ENCODE results near the gene PRKCA.
"Not testable (repeated sequence)": the region's sequence is repeated elsewhere in the genome, so short reads cannot be mapped to it uniquely, and the experiment has no call there.

PRKCA gene

DNA sequence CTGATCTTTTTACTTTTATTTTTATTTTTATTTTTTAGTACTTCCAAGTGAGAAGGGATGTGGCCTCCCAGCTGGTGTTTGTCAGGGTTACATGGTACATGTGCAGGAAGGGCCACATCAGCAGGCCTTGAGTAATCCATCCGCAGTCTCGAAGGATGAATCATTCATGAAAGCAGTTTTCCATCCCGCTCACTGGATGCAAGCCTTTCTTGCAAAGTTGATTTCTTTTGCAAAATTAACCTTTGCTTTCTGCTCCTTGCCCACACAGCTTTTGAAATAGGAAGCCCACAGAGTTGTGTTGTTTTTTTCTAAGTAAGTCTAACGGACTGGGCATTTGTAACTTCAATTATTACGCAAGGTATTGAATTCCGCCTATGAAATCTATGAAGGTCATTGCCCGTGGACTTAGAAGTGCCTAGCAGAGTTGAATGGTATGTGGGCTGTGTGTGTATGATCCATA lies 157.4 kb downstream of the PRKCA start:
- DNase-seq, result peak in 1 of 56 donors; percentile 22

DNA sequence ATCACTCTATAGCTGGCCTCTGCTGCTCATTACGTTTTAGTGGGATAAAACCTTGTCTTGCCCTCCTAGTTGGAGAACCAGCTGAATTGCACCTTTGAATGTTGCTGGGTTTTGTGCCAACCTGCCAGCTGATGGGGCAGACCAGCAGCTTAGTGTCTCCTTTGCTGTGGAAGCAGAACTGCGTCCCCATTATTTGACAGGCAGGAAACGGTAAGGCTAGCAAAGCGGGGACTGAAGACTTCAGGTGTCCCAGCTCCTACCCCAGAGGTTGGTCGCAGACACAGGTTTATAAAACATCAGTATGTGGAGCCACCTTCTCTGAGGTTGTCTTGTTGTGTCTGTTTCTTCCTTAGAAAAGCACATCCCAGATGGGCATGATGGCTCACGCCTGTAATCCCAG lies 158.1 kb downstream of the PRKCA start:
- no peak for DNase-seq

DNA sequence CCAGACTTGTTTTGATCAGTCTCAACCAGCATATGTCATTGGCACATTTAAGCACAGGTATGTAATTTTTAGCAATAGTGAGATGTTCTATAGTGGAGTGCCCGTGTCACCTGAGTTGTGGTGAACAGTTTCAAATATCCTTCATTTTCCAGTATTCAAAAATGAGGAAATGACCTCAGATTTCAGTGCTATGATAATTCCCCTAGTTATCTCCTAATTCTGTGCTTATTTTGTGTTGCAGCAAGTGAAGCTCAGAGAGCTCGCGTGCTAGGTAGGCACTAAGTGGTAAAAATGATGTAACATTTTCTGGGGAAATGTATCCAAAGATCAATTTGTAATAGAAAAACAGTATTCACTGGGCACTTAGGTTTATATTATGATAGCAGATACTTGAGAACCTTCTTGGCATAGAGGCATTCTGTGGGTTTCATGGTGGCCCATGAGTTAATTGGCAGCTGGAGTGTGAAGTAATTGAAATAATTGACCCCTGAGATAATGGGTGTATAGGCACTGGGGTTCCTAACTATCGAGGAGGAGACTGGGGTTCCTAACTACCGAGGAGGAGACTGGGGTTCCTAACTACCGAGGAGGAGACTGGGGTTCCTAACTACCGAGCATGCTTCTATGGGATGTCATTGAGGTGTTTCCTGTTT lies 159.1 kb downstream of the PRKCA start:
- no peak for DNase-seq

DNA sequence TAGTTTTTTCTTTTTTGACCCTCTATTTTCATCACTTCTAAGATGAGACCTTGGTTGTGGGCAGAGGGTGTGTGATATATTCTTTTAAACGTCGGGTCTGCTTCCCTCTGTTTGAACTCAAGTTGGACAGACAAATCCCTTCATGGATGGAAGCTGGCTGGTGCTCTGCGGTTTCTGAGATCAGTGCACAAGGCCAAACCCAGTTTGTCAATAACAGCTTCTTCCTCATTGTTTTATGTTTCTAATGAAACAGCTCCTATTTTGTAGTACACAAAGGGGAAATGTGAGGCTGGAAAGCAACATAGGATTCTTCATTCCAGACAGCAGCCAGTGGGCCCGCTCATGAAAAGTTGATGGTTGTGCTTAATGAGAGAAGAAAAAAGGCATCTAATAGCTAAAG lies 159.6 kb downstream of the PRKCA start:
- DNase-seq, result peak in 2 of 56 donors; percentile 16 to 31

DNA sequence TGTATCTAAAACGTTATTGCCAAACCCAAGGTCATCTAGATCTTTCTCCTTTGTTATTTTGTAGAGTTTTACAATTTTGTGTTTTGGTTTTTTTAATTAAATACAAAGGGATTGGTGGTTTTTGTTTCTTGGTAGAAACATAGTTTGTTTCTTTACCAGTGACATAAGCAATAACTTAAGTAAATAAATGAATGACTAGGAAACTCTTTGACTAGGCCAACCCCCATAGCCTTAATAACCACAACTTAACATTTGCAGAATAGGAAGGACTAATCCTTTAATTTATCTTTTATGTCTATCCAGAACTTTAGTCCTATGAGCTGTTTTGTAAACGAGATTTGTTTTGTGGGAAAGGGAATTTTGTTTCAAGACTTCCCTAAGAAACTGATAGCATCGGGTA lies 162.5 kb downstream of the PRKCA start:
- no peak for DNase-seq

DNA sequence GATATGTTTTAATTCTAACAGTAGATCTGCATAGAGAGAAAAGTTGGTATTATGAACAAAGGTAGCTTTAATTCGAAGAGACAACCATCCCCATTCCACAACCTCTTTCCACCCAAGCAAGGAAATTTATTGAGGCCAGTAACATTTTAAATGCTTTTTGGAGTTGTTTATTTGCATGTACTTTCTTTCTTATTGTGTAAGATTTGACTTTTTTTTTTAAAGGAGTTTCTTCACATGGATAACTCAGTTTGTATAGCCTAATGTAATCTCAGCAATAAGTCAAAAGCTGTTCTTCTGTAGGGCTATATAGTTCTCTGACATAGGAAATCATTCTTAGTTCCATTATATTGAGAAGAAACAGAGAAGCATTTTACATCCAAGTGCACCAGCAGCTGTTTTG lies 163.3 kb downstream of the PRKCA start:
- no peak for DNase-seq

DNA sequence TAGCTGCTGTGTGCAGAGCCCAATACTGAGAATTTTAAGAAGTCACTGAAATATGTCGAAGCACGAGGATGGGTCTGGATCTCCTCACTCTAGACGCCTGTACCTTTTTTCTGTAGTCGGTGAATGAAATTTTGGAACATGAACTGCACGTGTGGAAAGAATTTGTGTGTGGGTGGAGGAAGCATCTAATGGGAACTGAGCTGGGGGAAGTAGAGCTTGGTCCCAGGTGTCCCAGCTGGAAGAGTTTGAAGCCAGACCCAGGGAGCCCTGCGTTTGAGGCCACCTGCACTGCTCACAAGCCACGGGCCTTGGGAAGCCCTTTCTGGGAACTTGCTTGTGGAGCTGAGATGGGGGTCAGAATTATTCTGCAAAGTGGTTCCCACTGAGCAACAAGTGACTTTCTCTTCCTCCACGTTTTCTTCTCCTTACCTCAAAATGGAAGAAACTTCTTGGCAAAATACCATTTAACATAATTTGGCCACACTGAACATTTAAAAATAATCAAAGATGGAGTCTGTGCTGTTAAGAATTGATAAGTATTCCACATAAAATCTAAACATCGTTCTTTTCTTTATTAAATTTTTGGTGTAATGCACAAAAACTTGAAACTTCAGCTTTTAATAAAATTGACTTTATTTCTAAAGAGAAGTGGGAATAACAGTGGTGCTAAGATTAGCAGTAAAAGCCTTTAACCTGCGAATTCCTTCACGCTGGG lies 163.8 kb downstream of the PRKCA start:
- DNase-seq, result no peak

DNA sequence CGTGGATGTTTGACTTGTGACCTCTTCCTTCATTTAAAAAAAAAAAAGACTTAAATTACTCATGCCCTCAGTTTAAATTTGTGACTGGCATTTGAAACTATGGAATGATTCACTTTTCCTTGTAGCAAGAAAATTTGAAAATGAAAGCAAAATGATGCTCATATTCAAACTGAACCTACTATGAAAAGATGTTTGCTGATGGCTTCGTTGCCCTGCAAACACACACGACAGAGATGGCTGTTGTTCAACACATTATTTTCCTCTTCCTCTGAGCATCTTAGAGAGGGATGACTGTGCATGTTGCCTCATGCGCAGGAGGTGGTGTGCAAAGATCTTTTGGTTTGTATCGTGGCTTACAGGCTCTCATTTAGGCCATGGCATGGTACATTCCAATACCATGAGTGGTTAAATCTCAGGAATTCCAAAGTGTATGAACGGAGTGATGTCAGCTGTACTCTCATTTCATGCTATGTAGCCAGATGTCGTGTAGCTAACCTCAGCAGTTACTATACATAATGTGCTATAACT lies 164.5 kb downstream of the PRKCA start:
- DNase-seq, result no peak

DNA sequence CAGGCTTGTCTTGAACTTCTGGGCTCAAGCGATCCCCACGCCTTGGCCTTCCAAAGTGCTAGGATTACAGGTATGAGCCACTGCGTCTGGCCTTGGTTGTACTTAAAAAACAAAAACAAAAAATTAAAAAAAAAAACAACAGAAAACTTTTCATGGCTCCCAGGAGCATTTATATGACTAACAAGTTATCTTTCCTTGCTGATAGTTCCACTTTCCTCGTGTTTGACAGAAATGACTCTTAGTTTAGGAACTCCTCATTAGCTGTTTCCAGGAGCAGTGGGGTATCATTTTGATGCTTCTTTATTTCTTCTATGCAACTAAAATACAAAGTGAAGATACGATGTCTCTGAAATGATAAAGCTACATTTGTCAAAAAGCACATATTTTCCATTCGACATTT lies 165.4 kb downstream of the PRKCA start:
- no peak for DNase-seq

DNA sequence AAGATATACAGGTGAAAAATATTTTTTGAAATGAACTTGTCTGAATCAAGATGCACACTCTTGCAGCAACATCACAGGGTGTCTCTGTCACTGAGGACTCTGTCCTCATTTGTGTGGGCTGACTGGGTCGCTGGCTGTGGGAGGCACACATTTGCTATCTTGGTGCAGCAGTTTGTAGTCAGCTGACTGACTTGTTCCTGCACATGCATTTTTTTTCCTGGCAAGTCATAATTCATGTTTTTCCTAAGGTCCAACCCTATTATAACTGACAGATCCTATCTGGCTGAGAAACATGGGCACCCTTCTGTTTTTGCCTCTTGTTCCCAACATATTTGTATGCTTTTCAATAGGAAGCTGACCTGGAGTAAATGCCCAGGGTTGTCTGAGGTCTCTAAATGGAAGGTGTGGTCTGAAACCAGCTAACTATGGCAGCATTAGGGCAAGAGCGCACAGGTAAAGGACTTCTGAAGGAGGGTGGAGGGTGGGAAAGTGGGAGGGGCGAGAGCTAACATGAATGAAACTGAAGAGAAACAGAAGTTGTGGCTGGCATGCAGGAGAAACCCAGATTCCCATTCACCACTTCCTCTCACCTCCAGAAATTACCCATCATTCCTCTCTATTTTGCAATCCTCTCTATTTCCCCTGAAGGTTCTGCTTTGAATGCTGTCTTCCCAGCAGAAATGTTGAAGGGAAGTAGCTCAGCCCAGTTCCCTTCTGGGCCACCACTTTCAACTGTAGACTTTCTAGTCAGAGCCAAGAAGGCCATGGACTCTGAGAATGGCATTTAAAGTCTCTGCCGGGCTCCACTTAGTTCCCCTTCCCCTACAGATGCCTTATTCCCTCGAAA lies 166.1 kb downstream of the PRKCA start:
- peak in 9 of 56 donors; percentile 9 to 53 (median 12) for DNase-seq

DNA sequence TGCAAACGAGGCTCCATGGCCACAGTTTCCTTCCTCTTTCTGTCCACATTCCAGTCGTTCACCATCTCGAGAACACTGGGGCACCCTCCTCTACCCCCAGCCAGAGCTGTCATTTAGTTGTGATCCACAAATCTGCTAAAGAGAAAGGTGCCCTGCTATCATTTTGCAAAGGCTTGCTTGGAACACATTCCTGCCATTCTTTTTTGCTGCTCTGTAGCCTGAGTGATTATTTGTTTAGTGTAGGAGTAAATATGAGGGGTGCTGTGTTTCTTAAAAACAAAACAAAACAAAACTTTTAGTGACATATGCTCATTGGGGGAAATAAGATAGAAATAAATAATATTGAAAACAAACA lies 166.7 kb downstream of the PRKCA start:
- no peak for DNase-seq

DNA sequence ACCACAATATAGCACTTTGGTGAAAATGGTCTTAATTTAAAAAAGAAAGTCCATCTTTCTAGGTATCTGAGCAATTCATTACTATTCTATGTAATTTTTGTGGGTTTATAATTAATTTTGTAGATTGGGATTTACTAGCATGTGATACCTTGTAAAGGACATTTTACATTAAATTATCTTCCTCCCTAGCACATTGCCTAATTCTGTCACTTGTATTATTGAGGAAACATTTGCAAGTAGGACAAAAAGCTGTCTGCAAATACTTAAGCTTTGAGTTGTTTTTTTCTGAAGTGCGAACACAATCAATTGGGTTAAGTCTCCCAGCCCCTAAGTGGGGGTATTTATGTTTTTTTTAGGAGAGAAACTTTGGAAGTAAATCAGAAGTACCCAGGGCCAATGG lies 167.0 kb downstream of the PRKCA start:
- DNase-seq, result no peak

DNA sequence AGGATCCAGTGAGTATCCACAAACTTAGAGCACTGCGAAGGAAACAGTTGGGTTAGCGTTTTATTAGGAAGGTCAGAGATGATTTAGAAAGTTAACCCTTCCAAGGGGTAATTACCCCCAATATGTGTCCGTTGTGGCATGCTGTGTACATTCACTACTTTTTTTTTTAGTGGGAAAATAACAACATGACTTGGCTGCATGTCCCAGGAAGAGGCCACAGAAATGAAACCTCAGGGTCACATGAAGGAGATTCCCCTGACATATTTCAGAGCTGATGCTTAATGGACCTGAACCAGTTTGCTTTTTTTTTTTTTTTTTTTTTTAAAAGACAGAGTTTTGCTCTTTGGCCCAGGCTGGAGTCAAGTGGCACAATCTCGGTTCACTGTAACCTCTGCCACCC lies 167.5 kb downstream of the PRKCA start:
- no peak for DNase-seq

DNA sequence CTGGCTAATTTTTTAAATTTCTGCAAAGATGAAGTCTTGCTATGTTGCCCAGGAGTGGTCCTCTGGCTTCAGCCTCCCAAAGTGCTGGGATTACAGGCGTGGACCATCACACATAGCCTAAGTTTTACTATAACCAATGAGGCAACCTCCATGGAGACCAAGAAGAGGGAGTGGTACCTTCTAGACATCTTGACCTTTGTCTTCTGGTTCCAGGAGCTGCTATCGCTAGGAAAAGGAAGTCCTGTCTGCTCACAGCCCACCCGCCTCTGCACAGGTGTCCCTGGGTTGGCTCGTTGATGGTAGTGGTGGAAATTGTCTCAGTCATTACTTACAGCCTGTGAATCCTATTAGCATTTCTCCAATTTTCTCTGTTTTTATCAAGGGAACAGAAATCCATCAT lies 169.7 kb downstream of the PRKCA start:
- no peak for DNase-seq

DNA sequence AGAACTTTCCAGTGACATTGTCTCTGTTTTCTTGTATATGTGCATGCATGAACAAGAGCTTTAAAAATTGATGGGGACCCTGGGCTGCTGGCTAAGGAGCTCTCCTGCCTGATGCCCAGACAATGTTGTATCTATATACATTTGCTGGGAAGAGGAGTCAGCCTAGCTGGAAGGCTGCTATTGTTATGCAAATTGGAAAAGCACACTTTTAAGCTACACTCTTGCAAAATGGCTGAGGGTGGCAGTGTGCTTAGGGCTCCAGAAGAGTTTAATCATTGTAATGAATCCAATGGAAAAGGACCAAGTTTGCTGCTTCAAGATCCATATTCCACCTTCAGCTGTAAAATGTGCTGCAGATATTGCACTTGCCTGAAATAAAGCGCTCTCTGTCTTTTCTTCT lies 171.8 kb downstream of the PRKCA start:
- DNase-seq, result no peak

DNA sequence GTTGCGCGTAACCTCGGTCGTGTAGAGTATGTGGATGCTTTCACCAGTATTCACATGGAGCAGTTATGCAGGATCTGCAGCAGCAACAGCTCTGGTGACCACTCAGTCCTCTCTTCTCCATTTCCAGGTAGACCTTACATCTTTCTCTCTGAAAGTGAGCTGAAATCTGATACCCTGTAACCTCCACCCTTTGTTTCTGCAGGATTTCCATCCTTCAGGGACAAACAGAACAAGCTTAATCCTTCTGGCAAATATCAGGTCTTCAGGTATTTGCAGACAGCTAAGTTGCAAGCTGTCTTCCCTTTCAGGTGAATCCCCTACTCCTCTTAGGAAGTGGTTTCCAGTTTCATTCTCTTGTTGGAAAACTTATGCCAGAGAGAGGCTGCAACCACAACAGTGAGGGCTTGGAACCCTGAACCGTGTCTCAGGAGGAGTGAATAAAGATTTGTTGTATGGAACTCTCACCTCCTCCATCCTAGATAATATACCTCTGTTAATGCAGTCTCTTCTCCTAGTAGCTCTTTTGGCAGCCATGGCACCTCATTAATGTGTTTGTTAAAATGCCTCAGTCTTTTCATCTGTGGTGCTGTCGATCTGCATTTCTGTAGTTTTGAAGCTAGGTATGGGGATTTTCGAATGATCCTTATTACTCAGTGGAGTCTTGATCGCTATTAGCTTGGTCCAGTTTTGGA lies 172.5 kb downstream of the PRKCA start:
- no peak for DNase-seq

DNA sequence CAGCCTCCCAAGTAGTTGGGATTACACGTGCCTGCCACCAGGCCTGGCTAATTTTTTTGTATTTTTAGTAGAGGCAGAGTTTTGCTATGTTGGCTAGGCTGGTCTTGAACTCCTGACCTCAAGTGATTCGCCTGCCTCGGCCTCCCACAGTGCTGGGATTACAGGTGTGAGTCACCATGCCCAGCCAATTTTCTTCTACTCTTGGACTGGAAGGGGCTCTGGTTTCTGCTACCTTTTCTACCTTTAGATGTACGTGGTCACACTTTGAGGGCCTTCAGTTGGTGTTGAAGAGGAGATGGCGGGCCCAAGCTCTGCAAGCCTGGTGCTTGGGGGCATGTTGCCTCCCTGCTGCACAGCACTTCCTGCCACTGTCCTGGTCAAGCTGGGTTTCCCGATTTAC lies 173.6 kb downstream of the PRKCA start:
- no peak for DNase-seq

DNA sequence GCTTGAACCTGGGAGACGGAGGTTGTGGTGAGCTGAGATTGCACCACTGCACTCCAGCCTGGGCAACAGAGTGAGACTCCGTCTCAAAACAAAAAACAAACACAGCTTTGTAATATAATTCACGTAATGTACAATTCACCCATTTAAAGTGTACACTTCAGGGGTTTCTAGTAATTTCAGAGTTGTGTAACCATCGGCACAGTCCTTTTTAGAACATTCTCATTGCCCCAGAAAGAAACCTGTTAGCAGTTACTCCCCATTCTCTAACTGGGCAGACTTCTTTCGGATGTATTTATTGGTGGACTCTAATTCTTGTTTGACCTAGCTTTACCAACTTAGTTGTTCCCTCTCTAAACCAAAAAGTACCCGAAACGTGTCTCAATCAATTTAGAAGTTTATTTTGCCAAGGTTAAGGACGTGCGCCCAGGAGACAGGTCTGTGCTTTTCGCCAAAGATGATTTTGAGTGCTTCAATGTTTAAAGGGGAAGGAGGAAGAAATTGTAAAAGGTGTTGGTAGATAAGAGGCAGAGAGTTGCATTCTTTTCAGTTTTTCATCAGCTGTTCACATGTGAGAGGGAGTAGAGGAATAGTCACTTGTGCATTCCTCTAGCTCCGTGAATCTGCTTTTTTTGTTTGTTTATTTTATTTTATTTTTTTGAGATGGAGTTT lies 175.3 kb downstream of the PRKCA start:
- no peak for DNase-seq

DNA sequence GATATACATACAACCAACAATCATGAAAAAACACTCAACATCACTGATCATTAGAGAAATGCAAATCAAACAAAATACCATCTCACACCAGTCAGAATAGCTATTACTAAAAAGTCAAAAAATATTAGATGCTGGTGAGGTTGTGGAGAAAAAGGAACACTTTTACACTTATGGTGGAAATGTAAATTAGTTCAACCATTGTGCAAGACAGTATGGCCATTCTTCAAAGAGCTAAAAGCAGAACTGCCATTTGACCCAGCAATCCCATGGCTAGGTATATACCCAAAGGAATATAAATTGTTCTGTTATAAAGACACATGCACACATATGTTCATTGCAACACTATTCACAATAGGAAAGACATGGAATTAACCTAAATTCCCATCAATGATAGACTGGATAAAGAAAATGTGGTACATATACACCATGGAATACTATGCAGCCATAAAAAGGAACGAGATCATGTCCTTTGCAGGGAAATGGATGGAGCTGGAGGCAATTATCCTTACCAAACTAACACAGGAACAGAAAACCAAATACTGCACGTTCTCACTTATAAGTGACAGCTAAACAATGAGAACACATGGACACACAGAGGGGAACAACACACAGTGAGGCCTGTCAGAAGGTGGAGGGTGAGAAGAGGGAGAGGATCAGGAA lies 176.9 kb downstream of the PRKCA start:
- DNase-seq, result not testable (repeated sequence)

DNA sequence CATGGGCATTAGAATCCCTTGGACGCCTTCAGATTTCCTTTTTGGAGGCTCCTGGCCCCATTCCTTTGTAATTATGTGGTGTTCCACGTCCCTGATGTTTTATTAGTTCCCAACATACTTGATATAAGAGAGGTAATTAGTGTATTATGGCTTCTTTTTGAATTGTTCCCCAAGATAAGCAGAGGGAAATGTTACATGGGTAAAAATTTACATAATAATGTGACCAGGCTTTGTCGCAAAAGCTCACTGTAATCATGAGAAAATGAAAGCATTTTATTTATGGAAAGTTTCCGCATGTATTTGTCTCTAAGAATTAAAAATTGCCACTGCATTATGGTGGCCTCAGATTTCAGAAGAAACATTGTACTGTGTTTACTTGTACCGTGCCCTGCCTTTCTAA lies 177.8 kb downstream of the PRKCA start:
- DNase-seq, result no peak
